GM12878 (cell line): ENCODE data around the gene RCN2. TPM values are rescaled to one million over a fixed set of nuclear protein-coding genes. Genes with fewer than 3 reads are reported as not detected.

Experiments
- CREB1 ChIP-seq: IDR thresholded peaks from 2 replicates; pipeline ENCODE4 v1.6.1; 2012; ENCODE audit warnings: low read depth, mild to moderate bottlenecking, inconsistent platforms
- CREM ChIP-seq: IDR thresholded peaks from 2 replicates; pipeline ENCODE4 v1.6.1; 2014; ENCODE audit warnings: antibody characterized with exemption, low read depth
- DPF2 ChIP-seq: fragments of 450-650 bp; IDR thresholded peaks from 2 replicates; pipeline ENCODE4 v1.6.1; 2017; ENCODE audit warnings: mild to moderate bottlenecking
- FOXM1 ChIP-seq: IDR thresholded peaks from 2 replicates; pipeline ENCODE4 v1.6.1; 2012; ENCODE audit warnings: low read depth, mild to moderate bottlenecking, inconsistent platforms, low read length, moderate library complexity
- IKZF2 ChIP-seq, 2 experiments: fragments of 450-650 bp; IDR thresholded peaks; 2 replicates each; pipeline ENCODE4 v1.6.1; 2017; ENCODE audit warnings: mild to moderate bottlenecking in 2 of 2, moderate library complexity in 2 of 2
- MTA2 ChIP-seq: fragments of 450-650 bp; IDR thresholded peaks from 2 replicates; pipeline ENCODE4 v1.6.1; 2016; ENCODE audit warnings: low read depth, mild to moderate bottlenecking, moderate library complexity
- NR2F1 ChIP-seq: fragments of 450-650 bp; conservative IDR thresholded peaks from 2 replicates; pipeline ENCODE4 v1.6.1; 2017; ENCODE audit warnings: mild to moderate bottlenecking
- RAD51 ChIP-seq: fragments of 450-650 bp; IDR thresholded peaks from 2 replicates; pipeline ENCODE4 v1.6.1; 2016; ENCODE audit warnings: moderate library complexity, mild to moderate bottlenecking, inconsistent platforms
- RB1 ChIP-seq: fragments of 450-650 bp; formaldehyde crosslinking; IDR thresholded peaks from 2 replicates; pipeline ENCODE4 v1.6.1; 2017; ENCODE audit warnings: mild to moderate bottlenecking, borderline replicate concordance
- polyA plus RNA-seq, 11 experiments: library from polyadenylated mRNA; depleted of rRNA in 4 of 11; unstranded in 6 of 11; stranded (reverse) in 5 of 11; fragments of >200 nt; fragmentation: Nextera tagmentation in 4 of 11; fragmentation: Illumina TruSeq in 1 of 11; extraction: Ambion mirVana in 4 of 11; extraction: Trizol in 1 of 11; gene quantifications; 1 replicate in 1 of 11; 2 replicates in 10 of 11; pipeline versions ENCODE4 v1.2.1 to v1.2.3, GENCODE V29; 2011 to 2016; ENCODE audit warnings: inconsistent platforms in 2 of 11, missing spikeins in 2 of 11, low read depth in 1 of 11
- total RNA-seq, 4 experiments: library from RNA; depleted of rRNA in 3 of 4; stranded (reverse); fragments of >200 nt in 3 of 4; fragmentation: Illumina TruSeq in 1 of 4; extraction: Trizol in 1 of 4; gene quantifications; 2 replicates each; pipeline versions ENCODE4 v1.2.1 to v1.2.3, GENCODE V29; 2013 to 2021
- TF ChIP-seq, protein P1 (sequence below): fragments of 450-650 bp; IDR thresholded peaks from 2 replicates; pipeline ENCODE4 v1.6.1; 2017; ENCODE audit warnings: low read depth, mild to moderate bottlenecking, moderate library complexity
- TF ChIP-seq, protein P2 (sequence below): fragments of 450-650 bp; conservative IDR thresholded peaks from 2 replicates; pipeline ENCODE4 v1.6.1; 2017; ENCODE audit warnings: mild to moderate bottlenecking, moderate library complexity
- TF ChIP-seq, protein P3 (sequence below): IDR thresholded peaks from 2 replicates; pipeline ENCODE4 v1.6.1; 2012; ENCODE audit warnings: low read length, inconsistent platforms
- TF ChIP-seq, protein P4 (sequence below): fragments of 150-350 bp; IDR thresholded peaks from 2 replicates; pipeline ENCODE4 v1.6.1; 2016; ENCODE audit warnings: low read depth, low read length
- TF ChIP-seq, protein P5 (sequence below): fragments of 450-650 bp; IDR thresholded peaks from 2 replicates; pipeline ENCODE4 v1.6.1; 2017; ENCODE audit warnings: mild to moderate bottlenecking

RCN2 gene
- total and polyA plus RNA-seq, 10 of the 15 experiments (the other 5 are each of a cell fraction or from before 2014, with no cell fraction given): 4.9 to 41.0 (median 12.9) TPM

DNA sequence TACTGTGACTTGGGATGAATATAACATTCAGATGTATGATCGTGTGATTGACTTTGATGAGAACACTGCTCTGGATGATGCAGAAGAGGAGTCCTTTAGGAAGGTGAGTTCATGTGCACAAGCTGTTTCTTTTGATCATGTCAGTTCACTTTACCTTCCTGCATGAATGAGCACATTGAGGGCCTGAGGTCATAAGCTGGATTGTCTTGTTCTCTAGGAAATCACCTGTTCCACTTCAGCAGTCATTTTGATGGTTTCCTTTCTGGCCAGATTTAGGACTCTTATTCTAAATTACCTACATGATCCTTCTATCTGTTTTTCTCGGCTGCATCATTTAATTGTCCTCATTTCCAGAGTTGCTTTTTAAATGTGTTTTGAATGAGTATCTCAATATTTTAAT, 4.1 kb downstream of the RCN2 start (continued):
- peak; percentile 44; the same call in 1 of the 2 replicates for TF ChIP-seq MTA2
- TF ChIP-seq FOXM1: peak; percentile 34; the same call in 1 of the 2 replicates
- TF ChIP-seq CREM: peak; percentile 79
- peak; percentile 34 to 60; a peak in 2 of 4 replicates for TF ChIP-seq IKZF2 (IDR thresholded peaks at IDR 0.05)
- TF ChIP-seq CREB1: peak; percentile 87
- TF ChIP-seq, protein P1, sequence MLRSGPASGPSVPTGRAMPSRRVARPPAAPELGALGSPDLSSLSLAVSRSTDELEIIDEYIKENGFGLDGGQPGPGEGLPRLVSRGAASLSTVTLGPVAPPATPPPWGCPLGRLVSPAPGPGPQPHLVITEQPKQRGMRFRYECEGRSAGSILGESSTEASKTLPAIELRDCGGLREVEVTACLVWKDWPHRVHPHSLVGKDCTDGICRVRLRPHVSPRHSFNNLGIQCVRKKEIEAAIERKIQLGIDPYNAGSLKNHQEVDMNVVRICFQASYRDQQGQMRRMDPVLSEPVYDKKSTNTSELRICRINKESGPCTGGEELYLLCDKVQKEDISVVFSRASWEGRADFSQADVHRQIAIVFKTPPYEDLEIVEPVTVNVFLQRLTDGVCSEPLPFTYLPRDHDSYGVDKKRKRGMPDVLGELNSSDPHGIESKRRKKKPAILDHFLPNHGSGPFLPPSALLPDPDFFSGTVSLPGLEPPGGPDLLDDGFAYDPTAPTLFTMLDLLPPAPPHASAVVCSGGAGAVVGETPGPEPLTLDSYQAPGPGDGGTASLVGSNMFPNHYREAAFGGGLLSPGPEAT: peak; percentile 56; the same call in 1 of the 2 replicates
- TF ChIP-seq RB1: no peak
- peak; percentile 12; the same call in 1 of the 2 replicates for TF ChIP-seq RAD51
- TF ChIP-seq NR2F1: peak; percentile 83
- TF ChIP-seq, protein P2, sequence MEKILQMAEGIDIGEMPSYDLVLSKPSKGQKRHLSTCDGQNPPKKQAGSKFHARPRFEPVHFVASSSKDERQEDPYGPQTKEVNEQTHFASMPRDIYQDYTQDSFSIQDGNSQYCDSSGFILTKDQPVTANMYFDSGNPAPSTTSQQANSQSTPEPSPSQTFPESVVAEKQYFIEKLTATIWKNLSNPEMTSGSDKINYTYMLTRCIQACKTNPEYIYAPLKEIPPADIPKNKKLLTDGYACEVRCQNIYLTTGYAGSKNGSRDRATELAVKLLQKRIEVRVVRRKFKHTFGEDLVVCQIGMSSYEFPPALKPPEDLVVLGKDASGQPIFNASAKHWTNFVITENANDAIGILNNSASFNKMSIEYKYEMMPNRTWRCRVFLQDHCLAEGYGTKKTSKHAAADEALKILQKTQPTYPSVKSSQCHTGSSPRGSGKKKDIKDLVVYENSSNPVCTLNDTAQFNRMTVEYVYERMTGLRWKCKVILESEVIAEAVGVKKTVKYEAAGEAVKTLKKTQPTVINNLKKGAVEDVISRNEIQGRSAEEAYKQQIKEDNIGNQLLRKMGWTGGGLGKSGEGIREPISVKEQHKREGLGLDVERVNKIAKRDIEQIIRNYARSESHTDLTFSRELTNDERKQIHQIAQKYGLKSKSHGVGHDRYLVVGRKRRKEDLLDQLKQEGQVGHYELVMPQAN: no peak
- TF ChIP-seq, protein P3, sequence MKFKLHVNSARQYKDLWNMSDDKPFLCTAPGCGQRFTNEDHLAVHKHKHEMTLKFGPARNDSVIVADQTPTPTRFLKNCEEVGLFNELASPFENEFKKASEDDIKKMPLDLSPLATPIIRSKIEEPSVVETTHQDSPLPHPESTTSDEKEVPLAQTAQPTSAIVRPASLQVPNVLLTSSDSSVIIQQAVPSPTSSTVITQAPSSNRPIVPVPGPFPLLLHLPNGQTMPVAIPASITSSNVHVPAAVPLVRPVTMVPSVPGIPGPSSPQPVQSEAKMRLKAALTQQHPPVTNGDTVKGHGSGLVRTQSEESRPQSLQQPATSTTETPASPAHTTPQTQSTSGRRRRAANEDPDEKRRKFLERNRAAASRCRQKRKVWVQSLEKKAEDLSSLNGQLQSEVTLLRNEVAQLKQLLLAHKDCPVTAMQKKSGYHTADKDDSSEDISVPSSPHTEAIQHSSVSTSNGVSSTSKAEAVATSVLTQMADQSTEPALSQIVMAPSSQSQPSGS: peak; percentile 63
- TF ChIP-seq, protein P4, sequence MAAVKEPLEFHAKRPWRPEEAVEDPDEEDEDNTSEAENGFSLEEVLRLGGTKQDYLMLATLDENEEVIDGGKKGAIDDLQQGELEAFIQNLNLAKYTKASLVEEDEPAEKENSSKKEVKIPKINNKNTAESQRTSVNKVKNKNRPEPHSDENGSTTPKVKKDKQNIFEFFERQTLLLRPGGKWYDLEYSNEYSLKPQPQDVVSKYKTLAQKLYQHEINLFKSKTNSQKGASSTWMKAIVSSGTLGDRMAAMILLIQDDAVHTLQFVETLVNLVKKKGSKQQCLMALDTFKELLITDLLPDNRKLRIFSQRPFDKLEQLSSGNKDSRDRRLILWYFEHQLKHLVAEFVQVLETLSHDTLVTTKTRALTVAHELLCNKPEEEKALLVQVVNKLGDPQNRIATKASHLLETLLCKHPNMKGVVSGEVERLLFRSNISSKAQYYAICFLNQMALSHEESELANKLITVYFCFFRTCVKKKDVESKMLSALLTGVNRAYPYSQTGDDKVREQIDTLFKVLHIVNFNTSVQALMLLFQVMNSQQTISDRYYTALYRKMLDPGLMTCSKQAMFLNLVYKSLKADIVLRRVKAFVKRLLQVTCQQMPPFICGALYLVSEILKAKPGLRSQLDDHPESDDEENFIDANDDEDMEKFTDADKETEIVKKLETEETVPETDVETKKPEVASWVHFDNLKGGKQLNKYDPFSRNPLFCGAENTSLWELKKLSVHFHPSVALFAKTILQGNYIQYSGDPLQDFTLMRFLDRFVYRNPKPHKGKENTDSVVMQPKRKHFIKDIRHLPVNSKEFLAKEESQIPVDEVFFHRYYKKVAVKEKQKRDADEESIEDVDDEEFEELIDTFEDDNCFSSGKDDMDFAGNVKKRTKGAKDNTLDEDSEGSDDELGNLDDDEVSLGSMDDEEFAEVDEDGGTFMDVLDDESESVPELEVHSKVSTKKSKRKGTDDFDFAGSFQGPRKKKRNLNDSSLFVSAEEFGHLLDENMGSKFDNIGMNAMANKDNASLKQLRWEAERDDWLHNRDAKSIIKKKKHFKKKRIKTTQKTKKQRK: no peak
- TF ChIP-seq DPF2: 0 out of 2 replicates have a peak, but pooled peaks have one; percentile 34
- TF ChIP-seq, protein P5, sequence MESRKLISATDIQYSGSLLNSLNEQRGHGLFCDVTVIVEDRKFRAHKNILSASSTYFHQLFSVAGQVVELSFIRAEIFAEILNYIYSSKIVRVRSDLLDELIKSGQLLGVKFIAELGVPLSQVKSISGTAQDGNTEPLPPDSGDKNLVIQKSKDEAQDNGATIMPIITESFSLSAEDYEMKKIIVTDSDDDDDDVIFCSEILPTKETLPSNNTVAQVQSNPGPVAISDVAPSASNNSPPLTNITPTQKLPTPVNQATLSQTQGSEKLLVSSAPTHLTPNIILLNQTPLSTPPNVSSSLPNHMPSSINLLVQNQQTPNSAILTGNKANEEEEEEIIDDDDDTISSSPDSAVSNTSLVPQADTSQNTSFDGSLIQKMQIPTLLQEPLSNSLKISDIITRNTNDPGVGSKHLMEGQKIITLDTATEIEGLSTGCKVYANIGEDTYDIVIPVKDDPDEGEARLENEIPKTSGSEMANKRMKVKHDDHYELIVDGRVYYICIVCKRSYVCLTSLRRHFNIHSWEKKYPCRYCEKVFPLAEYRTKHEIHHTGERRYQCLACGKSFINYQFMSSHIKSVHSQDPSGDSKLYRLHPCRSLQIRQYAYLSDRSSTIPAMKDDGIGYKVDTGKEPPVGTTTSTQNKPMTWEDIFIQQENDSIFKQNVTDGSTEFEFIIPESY: no peak
